ENCODE measurements around the gene MT2A.

MT2A gene

GRCh38 chr16:56583351-56584168 is 24.8 kb upstream of the MT2A start:
- no peak for TF ChIP-seq CTCF (IDR thresholded peaks at IDR 0.05; ENCODE audit: control extremely low read depth, extremely low read depth, low read depth, missing control alignments)
- no peak for DNase-seq (ENCODE audit: extremely low spot score)
- CTCF ChIA-PET: interaction anchor here (1.1 to 3.6 kb wide), 3 partner anchors 8 to 119 kb away, joined by 4 to 20 read pairs (median 6); no protein-coding TSS in a partner anchor
- POLR2A ChIA-PET: no interaction called here

GRCh38 chr16:56584276-56584675 is 24.1 kb upstream of the MT2A start:
- no peak for DNase-seq (ENCODE audit: extremely low spot score)
- CTCF ChIA-PET: interaction anchor here (3.6 kb wide), 1 partner anchor 118 kb away, joined by 20 read pairs; no protein-coding TSS in a partner anchor
- POLR2A ChIA-PET: no interaction called here
- no peak for TF ChIP-seq CTCF (IDR thresholded peaks at IDR 0.05; ENCODE audit: control extremely low read depth, extremely low read depth, low read depth, missing control alignments)

- CTCF ChIA-PET: no interaction called here
- DNase-seq (ENCODE audit: extremely low spot score): no peak
- POLR2A ChIA-PET: no interaction called here
- TF ChIP-seq CTCF (IDR thresholded peaks at IDR 0.05; ENCODE audit: control extremely low read depth, extremely low read depth, low read depth, missing control alignments): no peak
Measured at GRCh38 chr16:56588781-56589140, 19.6 kb upstream of the MT2A start.

GRCh38 chr16:56589141-56590039 is 19.0 kb upstream of the MT2A start, which contains the start of gene MT3:
TSS of gene MT3 (plus strand) at chr16:56589528. CDS start at chr16:56589591, 63 bp downstream.
- ChIA-PET POLR2A (interaction anchor here (0.5 kb wide), 1 partner anchor 590 kb away, joined by 3 read pairs; no protein-coding TSS in a partner anchor), CTCF (no interaction called here)
- TF ChIP-seq CTCF (IDR thresholded peaks at IDR 0.05; ENCODE audit: control extremely low read depth, extremely low read depth, low read depth, missing control alignments): no peak
- no peak for DNase-seq (ENCODE audit: extremely low spot score)

GRCh38 chr16:56591377-56592060 is 16.9 kb upstream of the MT2A start:
- no peak for DNase-seq (ENCODE audit: extremely low spot score)
- TF ChIP-seq CTCF (IDR thresholded peaks at IDR 0.05; ENCODE audit: control extremely low read depth, extremely low read depth, low read depth, missing control alignments): no peak
- ChIA-PET POLR2A (no interaction called here), CTCF (interaction anchor here (0.7 to 2.0 kb wide), 9 partner anchors 9 to 110 kb away, joined by 3 to 18 read pairs (median 4); no protein-coding TSS in a partner anchor)
